ENCODE data around the gene CYP26A1. TPM values are rescaled to one million over a fixed set of nuclear protein-coding genes. Genes with fewer than 3 reads are reported as not detected.
A peak's percentile ranks its signal among the peaks of the same experiment; 100 is the strongest.

CYP26A1 gene
- total and polyA plus RNA-seq, 9 donors, result 0.22 TPM; not detected in 8

GRCh38 chr10:93072713-93073538 lies 767 bp upstream of the CYP26A1 start:
- H3K4me1 ChIP-seq (ENCODE audit: insufficient read depth), result peaks cover 14% of the 10 kb centered on the region
- TF ChIP-seq POLR2A (IDR thresholded peaks at IDR 0.05) (no peak), EP300 (IDR thresholded peaks at IDR 0.05) (no peak), CTCF (IDR thresholded peaks at IDR 0.05) (no peak)
- intact Hi-C loops (cut with DNase I), result no loop called here
- H3K9me3 ChIP-seq, result no peaks in the 10 kb centered on the region
- no peaks in the 10 kb centered on the region for H3K27me3 ChIP-seq
- no peak for DNase-seq
- no peak overlapping the region for H3K27ac ChIP-seq
- H3K36me3 ChIP-seq, result no peaks in the 10 kb centered on the region
- 1 to 4% (median 4%) methylated on average over 29 to 34 of the region's 34 CpGs for WGBS, 3 donors
- no peak overlapping the region for H3K4me3 ChIP-seq

DNA sequence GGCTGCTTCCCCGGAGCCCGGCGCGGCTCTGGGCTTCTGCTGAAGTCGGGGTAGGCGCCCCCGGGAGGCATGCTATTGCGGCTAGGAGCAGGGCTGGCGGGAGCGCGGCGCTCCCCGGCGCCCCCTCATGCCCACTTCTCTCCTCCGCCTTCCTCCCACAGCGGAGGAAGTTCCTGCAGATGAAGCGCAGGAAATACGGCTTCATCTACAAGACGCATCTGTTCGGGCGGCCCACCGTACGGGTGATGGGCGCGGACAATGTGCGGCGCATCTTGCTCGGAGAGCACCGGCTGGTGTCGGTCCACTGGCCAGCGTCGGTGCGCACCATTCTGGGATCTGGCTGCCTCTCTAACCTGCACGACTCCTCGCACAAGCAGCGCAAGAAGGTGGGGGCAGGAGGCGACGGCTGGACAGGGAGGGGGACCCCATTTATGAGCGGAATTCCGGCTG lies 479 bp downstream of the CYP26A1 start:
- no peak overlapping the region for H3K27ac ChIP-seq
- DNase-seq, result no peak
- TF ChIP-seq POLR2A (IDR thresholded peaks at IDR 0.05), result no peak
- TF ChIP-seq CTCF (IDR thresholded peaks at IDR 0.05), result no peak
- no peak for TF ChIP-seq EP300 (IDR thresholded peaks at IDR 0.05)
- H3K36me3 ChIP-seq, result no peaks in the 10 kb centered on the region
- H3K27me3 ChIP-seq, result no peaks in the 10 kb centered on the region
- WGBS, 3 donors, result 1% methylated on average over 36 to 40 of the region's 40 CpGs
- H3K9me3 ChIP-seq, result no peaks in the 10 kb centered on the region
- intact Hi-C loops (cut with DNase I), result no loop called here
- peaks cover 11% of the 10 kb centered on the region for H3K4me1 ChIP-seq (ENCODE audit: insufficient read depth)
- peak overlapping the region; percentile 9 for H3K4me3 ChIP-seq

- DNase-seq, result no peak
- WGBS, 3 donors, result 2 to 6% (median 2%) methylated on average over 39 to 67 of the region's 67 CpGs
- peaks cover 11% of the 10 kb centered on the region for H3K4me1 ChIP-seq (ENCODE audit: insufficient read depth)
- no peaks in the 10 kb centered on the region for H3K9me3 ChIP-seq
- no peaks in the 10 kb centered on the region for H3K36me3 ChIP-seq
- H3K4me3 ChIP-seq, result no peak overlapping the region
- no peak overlapping the region for H3K27ac ChIP-seq
- intact Hi-C loops (cut with DNase I), result no loop called here
- no peaks in the 10 kb centered on the region for H3K27me3 ChIP-seq
- TF ChIP-seq EP300 (IDR thresholded peaks at IDR 0.05), result no peak
- no peak for TF ChIP-seq CTCF (IDR thresholded peaks at IDR 0.05)
- no peak for TF ChIP-seq POLR2A (IDR thresholded peaks at IDR 0.05)
Observed at GRCh38 chr10:93074597-93075368, 1.1 kb downstream of the CYP26A1 start.

GRCh38 chr10:93075369-93076221 lies 1.9 kb downstream of the CYP26A1 start:
- no peak for TF ChIP-seq CTCF (IDR thresholded peaks at IDR 0.05)
- no peak for TF ChIP-seq EP300 (IDR thresholded peaks at IDR 0.05)
- no peak for TF ChIP-seq POLR2A (IDR thresholded peaks at IDR 0.05)
- Histone ChIP-seq H3K36me3 (no peaks in the 10 kb centered on the region), H3K27me3 (no peaks in the 10 kb centered on the region), H3K4me1 (ENCODE audit: insufficient read depth) (peaks cover 11% of the 10 kb centered on the region), H3K9me3 (no peaks in the 10 kb centered on the region), H3K27ac (no peak overlapping the region), H3K4me3 (no peak overlapping the region)
- DNase-seq, result no peak
- 30 to 36% (median 34%) methylated on average over 25 of the region's 25 CpGs for WGBS, 3 donors
- intact Hi-C loops (cut with DNase I), result no loop called here

Data from ovary (tissue), 9 donors.